Glomerular endothelial cell (primary cell): ENCODE measurements around the gene UGT1A6. TPM values are rescaled to one million over a fixed set of nuclear protein-coding genes. Genes with fewer than 3 reads are reported as not detected.
"Not testable (repeated sequence)": the region's sequence is repeated elsewhere in the genome, so short reads cannot be mapped to it uniquely, and the experiment has no call there.

Experiments
- DNase-seq: peaks from one replicate; pipeline ENCODE4 v3.0.0-alpha.2; 2011; ENCODE audit warnings: low read depth, low spot score; ENCODE audit errors: extremely low read depth
- total RNA-seq: library from RNA; depleted of rRNA; stranded (reverse); fragments of >200 nt; gene quantifications from 2 replicates; pipeline ENCODE4 v1.2.3, GENCODE V29; 2015

UGT1A6 gene
- total RNA-seq, 1 donor from 2014 or later: not detected

- DNase-seq: no peak
Observed at GRCh38 chr2:233684640-233685039, 8.1 kb upstream of the UGT1A6 start.

- DNase-seq: no peak
Observed at GRCh38 chr2:233686928-233687327, 5.8 kb upstream of the UGT1A6 start.

- no peak for DNase-seq
Observed at GRCh38 chr2:233688341-233688740, 4.3 kb upstream of the UGT1A6 start.

GRCh38 chr2:233689031-233689430, 3.7 kb upstream of the UGT1A6 start:
- no peak for DNase-seq

- DNase-seq: peak; percentile 33
Observed at GRCh38 chr2:233689501-233689900, 3.2 kb upstream of the UGT1A6 start.

GRCh38 chr2:233690444-233690843, 2.2 kb upstream of the UGT1A6 start:
- DNase-seq: no peak

GRCh38 chr2:233691443-233692433, 952 bp upstream of the UGT1A6 start:
- no peak for DNase-seq

GRCh38 chr2:233693963-233694362, 1.3 kb downstream of the UGT1A6 start:
- no peak for DNase-seq

- no peak for DNase-seq
Observed at GRCh38 chr2:233698740-233699139, 6.0 kb downstream of the UGT1A6 start.

GRCh38 chr2:233699424-233700027, 6.8 kb downstream of the UGT1A6 start:
- DNase-seq: no peak

GRCh38 chr2:233700028-233700635, 7.4 kb downstream of the UGT1A6 start:
- DNase-seq: no peak

- not testable (repeated sequence) for DNase-seq
Observed at GRCh38 chr2:233700842-233701241, 8.2 kb downstream of the UGT1A6 start.

- DNase-seq: no peak
Observed at GRCh38 chr2:233702238-233702637, 9.5 kb downstream of the UGT1A6 start.

- DNase-seq: no peak
Observed at GRCh38 chr2:233705911-233706506, 13.3 kb downstream of the UGT1A6 start.

GRCh38 chr2:233706720-233707119, 14.0 kb downstream of the UGT1A6 start:
- DNase-seq: no peak

GRCh38 chr2:233707940-233708644, 15.4 kb downstream of the UGT1A6 start:
- no peak for DNase-seq

GRCh38 chr2:233708942-233709341, 16.3 kb downstream of the UGT1A6 start:
- DNase-seq: no peak

GRCh38 chr2:233711312-233712008, 18.8 kb downstream of the UGT1A6 start:
- no peak for DNase-seq

- no peak for DNase-seq
Observed at GRCh38 chr2:233712611-233713261, 20.0 kb downstream of the UGT1A6 start, which contains the start of gene UGT1A5. Gene UGT1A5 (plus strand): TSS chr2:233712907. CDS start chr2:233712992, 85 bp downstream.
